ENCODE results near the gene HINFP.

DNA sequence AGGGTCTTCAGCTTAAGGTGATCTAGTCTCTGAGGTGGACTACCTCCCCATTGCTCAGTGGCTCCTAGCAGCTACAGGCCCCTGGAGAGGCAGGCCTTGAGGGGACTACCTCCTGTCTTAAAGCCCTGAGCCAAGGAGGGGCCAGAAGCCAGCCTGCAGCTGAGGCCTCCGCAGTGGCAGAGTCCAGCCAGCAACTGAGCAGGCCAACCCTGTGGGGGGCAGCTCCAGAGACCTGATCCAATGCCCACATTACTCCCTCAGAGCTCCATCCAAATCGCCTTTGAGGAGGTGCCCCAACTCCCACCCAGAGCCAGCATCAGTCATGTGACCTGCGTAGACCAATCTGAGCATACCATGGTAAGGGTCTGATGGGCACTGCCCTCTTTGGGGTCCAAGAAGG, 11.5 kb upstream of the HINFP start:
- TF ChIP-seq CTCF (IDR thresholded peaks at IDR 0.05; ENCODE audit: poor library complexity, severe bottlenecking) (no peak), TAF1 (IDR thresholded peaks at IDR 0.05; ENCODE audit: low read depth) (no peak), EZH2 (IDR thresholded peaks at IDR 0.05; ENCODE audit: borderline replicate concordance, insufficient read depth, low read length, poor library complexity, severe bottlenecking) (no peak)
- TF ChIP-seq, protein P1, sequence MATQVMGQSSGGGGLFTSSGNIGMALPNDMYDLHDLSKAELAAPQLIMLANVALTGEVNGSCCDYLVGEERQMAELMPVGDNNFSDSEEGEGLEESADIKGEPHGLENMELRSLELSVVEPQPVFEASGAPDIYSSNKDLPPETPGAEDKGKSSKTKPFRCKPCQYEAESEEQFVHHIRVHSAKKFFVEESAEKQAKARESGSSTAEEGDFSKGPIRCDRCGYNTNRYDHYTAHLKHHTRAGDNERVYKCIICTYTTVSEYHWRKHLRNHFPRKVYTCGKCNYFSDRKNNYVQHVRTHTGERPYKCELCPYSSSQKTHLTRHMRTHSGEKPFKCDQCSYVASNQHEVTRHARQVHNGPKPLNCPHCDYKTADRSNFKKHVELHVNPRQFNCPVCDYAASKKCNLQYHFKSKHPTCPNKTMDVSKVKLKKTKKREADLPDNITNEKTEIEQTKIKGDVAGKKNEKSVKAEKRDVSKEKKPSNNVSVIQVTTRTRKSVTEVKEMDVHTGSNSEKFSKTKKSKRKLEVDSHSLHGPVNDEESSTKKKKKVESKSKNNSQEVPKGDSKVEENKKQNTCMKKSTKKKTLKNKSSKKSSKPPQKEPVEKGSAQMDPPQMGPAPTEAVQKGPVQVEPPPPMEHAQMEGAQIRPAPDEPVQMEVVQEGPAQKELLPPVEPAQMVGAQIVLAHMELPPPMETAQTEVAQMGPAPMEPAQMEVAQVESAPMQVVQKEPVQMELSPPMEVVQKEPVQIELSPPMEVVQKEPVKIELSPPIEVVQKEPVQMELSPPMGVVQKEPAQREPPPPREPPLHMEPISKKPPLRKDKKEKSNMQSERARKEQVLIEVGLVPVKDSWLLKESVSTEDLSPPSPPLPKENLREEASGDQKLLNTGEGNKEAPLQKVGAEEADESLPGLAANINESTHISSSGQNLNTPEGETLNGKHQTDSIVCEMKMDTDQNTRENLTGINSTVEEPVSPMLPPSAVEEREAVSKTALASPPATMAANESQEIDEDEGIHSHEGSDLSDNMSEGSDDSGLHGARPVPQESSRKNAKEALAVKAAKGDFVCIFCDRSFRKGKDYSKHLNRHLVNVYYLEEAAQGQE (IDR thresholded peaks at IDR 0.05; ENCODE audit: borderline replicate concordance), result no peak
